Mesothelial cell of epicardium (in vitro differentiated cells): Measurements from ENCODE around the gene CALD1. TPM values are rescaled to one million over a fixed set of nuclear protein-coding genes. Genes with fewer than 3 reads are reported as not detected.

Source experiments
- DNase-seq, 2 experiments: peaks; one replicate each; pipeline ENCODE4 v3.0.0; 2021; ENCODE audit warnings: low spot score in 2 of 2; ENCODE audit not compliant: unreplicated experiment in 2 of 2
- H3K27ac Mint-ChIP-seq: 2 replicates; pipeline ENCODE4 v1.8.0; 2021; ENCODE audit warnings: mixed read lengths
- H3K27me3 Mint-ChIP-seq: 2 replicates; pipeline ENCODE4 v1.8.0; 2021; ENCODE audit warnings: low read depth, mixed read lengths
- H3K36me3 Mint-ChIP-seq: 2 replicates; pipeline ENCODE4 v1.8.0; 2021; ENCODE audit warnings: mixed read lengths
- H3K4me1 Mint-ChIP-seq: 2 replicates; pipeline ENCODE4 v1.8.0; 2021; ENCODE audit warnings: mixed read lengths
- H3K4me3 Mint-ChIP-seq: 2 replicates; pipeline ENCODE4 v1.8.0; 2021; ENCODE audit warnings: mild to moderate bottlenecking, moderate library complexity, mixed read lengths
- H3K9me3 Mint-ChIP-seq: 2 replicates; pipeline ENCODE4 v1.8.0; 2021; ENCODE audit warnings: mixed read lengths
- total RNA-seq: library from RNA; stranded (reverse); gene quantifications from 3 replicates; pipeline ENCODE4 v1.2.1, GENCODE V29; 2021
- TF ChIP-seq, protein P1 (sequence below): fragments of 200-600 bp; sonication (generic); IDR thresholded peaks from one replicate; pipeline ENCODE4 v1.5.0; 2021; ENCODE audit warnings: antibody characterized with exemption; ENCODE audit not compliant: unreplicated experiment

CALD1 gene
- total RNA-seq, 1 donor from 2014 or later = 191 TPM

DNA sequence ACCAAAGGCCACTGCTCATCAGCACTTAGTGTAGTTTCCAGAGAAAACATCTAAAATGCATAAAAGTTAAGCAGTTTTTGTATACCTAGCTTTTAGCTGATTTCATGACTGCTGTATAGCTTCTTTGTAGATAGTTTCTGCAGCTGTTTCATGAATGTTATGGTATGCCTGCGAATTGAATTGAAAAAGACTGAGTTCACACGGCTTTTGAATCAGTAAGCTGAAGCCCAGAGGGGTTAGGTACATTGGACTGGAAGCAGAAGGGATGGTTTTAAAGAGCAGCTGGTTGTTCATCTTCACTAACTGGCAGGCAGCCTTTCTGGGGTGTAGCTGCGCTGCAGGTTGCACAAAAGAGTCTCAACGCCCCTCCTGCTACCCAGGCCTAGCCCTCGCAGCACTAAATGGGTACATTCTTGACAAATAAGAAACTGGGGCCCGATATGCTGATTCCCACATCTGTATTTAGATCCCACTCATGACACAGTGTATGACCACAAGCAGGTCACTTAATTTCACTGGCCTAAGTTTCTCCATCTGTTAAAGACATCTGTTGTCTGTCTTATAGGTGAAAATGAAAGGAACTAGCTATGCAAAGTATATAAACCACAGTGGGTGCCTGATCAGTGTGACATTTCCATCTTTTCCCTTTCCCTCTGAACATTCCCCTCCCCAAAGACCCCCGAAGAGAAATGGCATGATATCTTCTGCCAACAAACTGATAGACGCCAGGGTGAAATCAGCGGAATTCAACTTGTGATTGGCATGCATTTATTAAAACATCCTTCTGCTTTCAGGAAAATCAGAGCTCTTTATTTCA, 120.9 kb downstream of the CALD1 start:
- H3K4me1 Mint-ChIP-seq = peaks cover 22% of the 10 kb centered on the region
- H3K9me3 Mint-ChIP-seq = peaks cover 19% of the 10 kb centered on the region
- peaks cover 27% of the 10 kb centered on the region for H3K36me3 Mint-ChIP-seq
- DNase-seq = no peak
- TF ChIP-seq, protein P1, sequence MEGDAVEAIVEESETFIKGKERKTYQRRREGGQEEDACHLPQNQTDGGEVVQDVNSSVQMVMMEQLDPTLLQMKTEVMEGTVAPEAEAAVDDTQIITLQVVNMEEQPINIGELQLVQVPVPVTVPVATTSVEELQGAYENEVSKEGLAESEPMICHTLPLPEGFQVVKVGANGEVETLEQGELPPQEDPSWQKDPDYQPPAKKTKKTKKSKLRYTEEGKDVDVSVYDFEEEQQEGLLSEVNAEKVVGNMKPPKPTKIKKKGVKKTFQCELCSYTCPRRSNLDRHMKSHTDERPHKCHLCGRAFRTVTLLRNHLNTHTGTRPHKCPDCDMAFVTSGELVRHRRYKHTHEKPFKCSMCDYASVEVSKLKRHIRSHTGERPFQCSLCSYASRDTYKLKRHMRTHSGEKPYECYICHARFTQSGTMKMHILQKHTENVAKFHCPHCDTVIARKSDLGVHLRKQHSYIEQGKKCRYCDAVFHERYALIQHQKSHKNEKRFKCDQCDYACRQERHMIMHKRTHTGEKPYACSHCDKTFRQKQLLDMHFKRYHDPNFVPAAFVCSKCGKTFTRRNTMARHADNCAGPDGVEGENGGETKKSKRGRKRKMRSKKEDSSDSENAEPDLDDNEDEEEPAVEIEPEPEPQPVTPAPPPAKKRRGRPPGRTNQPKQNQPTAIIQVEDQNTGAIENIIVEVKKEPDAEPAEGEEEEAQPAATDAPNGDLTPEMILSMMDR = no peak
- no peaks in the 10 kb centered on the region for H3K27me3 Mint-ChIP-seq
- no peak overlapping the region for H3K27ac Mint-ChIP-seq
- H3K4me3 Mint-ChIP-seq = no peak overlapping the region

DNA sequence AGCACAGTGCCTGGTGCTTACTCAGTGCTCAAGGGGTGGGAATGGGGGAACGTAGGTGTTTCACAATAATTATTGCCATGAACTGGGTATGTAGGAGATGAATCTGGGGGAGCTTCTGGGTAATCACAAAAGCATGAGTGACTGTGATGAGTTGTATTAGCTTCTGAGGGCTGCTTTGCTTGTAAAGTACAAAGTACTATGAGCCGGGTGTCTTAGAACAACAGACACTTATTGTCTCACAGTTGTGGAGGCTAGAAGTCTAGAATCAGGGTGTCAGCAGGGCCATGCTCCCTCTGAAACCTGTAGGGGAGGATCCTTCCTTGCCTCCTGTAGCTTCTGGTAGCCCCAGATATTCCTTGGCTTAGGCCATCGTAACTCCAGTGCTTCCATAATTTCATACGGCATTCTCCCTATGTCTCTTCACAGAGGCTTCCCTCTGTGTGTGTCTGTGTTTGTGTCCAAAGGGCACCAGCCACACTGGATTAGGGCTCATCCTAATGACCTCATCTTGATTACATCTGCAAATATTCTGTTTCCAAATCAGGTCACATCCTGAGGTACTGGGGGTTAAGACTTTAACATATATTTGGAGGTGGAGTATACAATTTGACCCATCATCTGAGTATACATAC, 122.1 kb downstream of the CALD1 start:
- TF ChIP-seq, protein P1 = no peak
- Mint-ChIP-seq H3K27me3 (no peaks in the 10 kb centered on the region), H3K4me1 (peaks cover 23% of the 10 kb centered on the region), H3K27ac (peak overlapping the region; percentile 47), H3K36me3 (peaks cover 16% of the 10 kb centered on the region), H3K4me3 (no peak overlapping the region), H3K9me3 (peaks cover 7% of the 10 kb centered on the region)
- no peak for DNase-seq

DNA sequence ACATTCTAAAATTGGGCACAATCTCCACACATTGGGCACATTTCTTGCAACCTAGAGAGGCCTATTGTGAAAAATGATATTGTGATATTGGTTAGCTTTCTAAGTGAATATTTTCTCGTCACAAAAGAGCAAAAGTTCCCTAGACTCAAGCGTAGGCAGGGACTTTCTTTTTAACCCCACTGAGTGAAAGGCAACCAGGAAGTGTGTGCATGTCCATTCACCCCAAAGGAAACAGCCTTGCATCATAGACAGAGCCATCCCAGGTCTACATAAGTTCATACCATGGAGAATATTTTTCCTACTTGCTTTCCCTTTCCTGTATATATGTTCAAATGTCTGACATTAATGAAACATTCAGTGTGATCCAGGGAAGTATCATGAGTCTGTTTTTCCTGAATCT, 122.6 kb downstream of the CALD1 start:
- no peak for DNase-seq
- Mint-ChIP-seq H3K27ac (no peak overlapping the region), H3K9me3 (peaks cover 3% of the 10 kb centered on the region), H3K4me1 (peaks cover 25% of the 10 kb centered on the region), H3K27me3 (no peaks in the 10 kb centered on the region), H3K36me3 (peaks cover 10% of the 10 kb centered on the region), H3K4me3 (no peak overlapping the region)
- TF ChIP-seq, protein P1 = no peak

DNA sequence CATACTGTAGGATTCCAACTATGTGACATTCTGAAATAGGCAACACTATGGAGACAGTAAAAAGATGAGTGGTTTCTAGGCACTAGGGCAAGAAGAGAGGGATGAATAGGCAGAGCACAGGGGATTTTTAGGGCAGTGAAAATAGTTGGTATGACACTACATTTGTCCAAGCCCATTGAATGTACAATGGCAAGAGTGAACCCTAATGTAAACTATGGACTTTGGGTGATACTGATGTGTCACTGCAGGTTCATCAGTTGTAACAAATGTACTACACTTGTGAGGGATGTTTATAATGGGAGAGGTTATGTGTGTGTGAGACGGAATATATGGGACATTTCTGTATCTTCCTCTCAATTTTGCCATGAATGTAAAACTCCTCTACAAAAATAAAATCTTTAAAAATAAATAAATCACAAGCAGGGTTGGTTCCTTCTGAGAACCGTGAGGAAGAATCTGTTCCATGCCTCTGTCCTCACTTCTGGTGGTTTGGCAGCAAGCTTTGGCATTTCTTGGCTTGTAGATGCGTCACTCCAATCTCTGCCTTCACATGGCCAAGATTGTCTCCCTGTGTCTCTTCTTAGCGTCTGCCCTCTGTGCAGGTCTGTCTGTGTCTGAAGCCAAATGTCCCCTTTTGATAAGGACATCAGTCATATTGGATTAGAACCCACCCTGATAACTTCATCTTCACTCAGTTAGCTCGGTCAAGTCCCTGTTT, 123.8 kb downstream of the CALD1 start:
- no peak overlapping the region for H3K4me3 Mint-ChIP-seq
- no peak overlapping the region for H3K27ac Mint-ChIP-seq
- DNase-seq = no peak
- TF ChIP-seq, protein P1 = no peak
- H3K4me1 Mint-ChIP-seq = peaks cover 32% of the 10 kb centered on the region
- H3K27me3 Mint-ChIP-seq = no peaks in the 10 kb centered on the region
- no peaks in the 10 kb centered on the region for H3K9me3 Mint-ChIP-seq
- H3K36me3 Mint-ChIP-seq = peaks cover 9% of the 10 kb centered on the region

DNA sequence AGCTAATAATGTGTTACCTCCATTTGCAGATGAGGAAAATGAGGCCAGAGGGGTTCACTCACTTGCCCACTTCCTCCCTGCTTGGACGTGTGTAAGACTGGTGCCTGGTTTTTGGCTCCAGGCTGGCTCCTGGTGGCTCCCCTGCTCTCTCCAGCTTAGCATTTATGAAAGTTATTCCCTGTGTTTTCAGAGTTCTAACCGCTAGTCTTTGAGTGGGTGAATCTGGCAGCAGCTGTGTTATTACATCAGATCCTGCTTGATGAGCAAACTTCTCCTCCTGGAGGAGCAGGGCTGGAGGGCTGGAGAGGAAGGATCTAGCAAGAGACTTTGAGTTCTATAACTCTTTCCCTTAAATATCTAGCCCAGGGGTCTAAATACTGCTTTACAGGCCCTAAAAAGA, 125.9 kb downstream of the CALD1 start:
- TF ChIP-seq, protein P1 = no peak
- Mint-ChIP-seq H3K36me3 (peaks cover 12% of the 10 kb centered on the region), H3K9me3 (no peaks in the 10 kb centered on the region), H3K27ac (peak overlapping the region; percentile 58), H3K4me3 (no peak overlapping the region), H3K27me3 (no peaks in the 10 kb centered on the region), H3K4me1 (peaks cover 34% of the 10 kb centered on the region)
- no peak for DNase-seq
